DOHH2 (cell line): ENCODE data around the gene ITGA4.

Source experiments
- H3F3A ChIP-seq: fragments of 200-600 bp; sonication (generic), shearing (Covaris generic); 2 replicates; pipeline ENCODE4 v1.6.0; 2016; ENCODE audit warnings: antibody characterized with exemption, mild to moderate bottlenecking; ENCODE audit not compliant: control insufficient read depth, insufficient read depth
- H3K27ac ChIP-seq: fragments of 200-600 bp; sonication (generic); 2 replicates; pipeline ENCODE4 v1.5.1; 2014; ENCODE audit warnings: low read depth, mild to moderate bottlenecking, low read length, moderate library complexity
- H3K27me3 ChIP-seq: fragments of 200-600 bp; sonication (generic); 2 replicates; pipeline ENCODE4 v1.6.1; 2014; ENCODE audit warnings: mild to moderate bottlenecking, low read length, mixed read lengths; ENCODE audit not compliant: control insufficient read depth
- H3K36me3 ChIP-seq: fragments of 200-600 bp; sonication (generic); 2 replicates; pipeline ENCODE4 v1.6.1; 2014; ENCODE audit warnings: mild to moderate bottlenecking, low read length, moderate library complexity, mixed read lengths; ENCODE audit not compliant: control insufficient read depth
- H3K4me1 ChIP-seq: fragments of 200-600 bp; sonication (generic); 2 replicates; pipeline ENCODE4 v1.6.1; 2014; ENCODE audit warnings: mild to moderate bottlenecking, low read length, mixed read lengths; ENCODE audit not compliant: control insufficient read depth
- H3K4me2 ChIP-seq: fragments of 200-600 bp; sonication (generic); 2 replicates; pipeline ENCODE4 v1.6.0; 2014; ENCODE audit warnings: mild to moderate bottlenecking, low read length, moderate library complexity
- H3K4me3 ChIP-seq: fragments of 200-600 bp; sonication (generic); 2 replicates; pipeline ENCODE4 v1.5.1; 2014; ENCODE audit warnings: mild to moderate bottlenecking, low read length, mixed read lengths
- H3K79me2 ChIP-seq: fragments of 200-600 bp; sonication (generic); 2 replicates; pipeline ENCODE4 v1.6.1; 2014; ENCODE audit warnings: mild to moderate bottlenecking, low read length, mixed read lengths; ENCODE audit not compliant: control insufficient read depth
- H3K9me2 ChIP-seq: fragments of 200-600 bp; sonication (generic); replicated peaks from 2 replicates; pipeline ENCODE4 v1.6.1; 2014; ENCODE audit warnings: mild to moderate bottlenecking, low read length, mixed read lengths; ENCODE audit not compliant: control insufficient read depth
- H3K9me3 ChIP-seq: fragments of 200-600 bp; sonication (generic); 2 replicates; pipeline ENCODE4 v1.6.1; 2014; ENCODE audit warnings: antibody characterized with exemption, low read length, mixed read lengths; ENCODE audit not compliant: control insufficient read depth, insufficient read depth
- H4K20me1 ChIP-seq: fragments of 200-600 bp; sonication (generic); 2 replicates; pipeline ENCODE4 v1.6.0; 2014; ENCODE audit warnings: low read depth, mild to moderate bottlenecking, antibody characterized with exemption, low read length, moderate library complexity; ENCODE audit not compliant: control insufficient read depth, insufficient read depth
- EZH2phosphoT487 ChIP-seq: fragments of 200-600 bp; sonication (generic); IDR thresholded peaks from 2 replicates; pipeline ENCODE4 v1.6.1; 2017; ENCODE audit warnings: borderline replicate concordance, mild to moderate bottlenecking, antibody characterized with exemption, low read length, moderate library complexity, mixed read lengths
- TF ChIP-seq, protein P1 (sequence below): fragments of 200-600 bp; sonication (generic); IDR thresholded peaks from one replicate; pipeline ENCODE4 v1.5.1; 2014; ENCODE audit warnings: antibody characterized with exemption, mild to moderate bottlenecking, low read depth, low read length; ENCODE audit not compliant: poor library complexity, severe bottlenecking

The ITGA4 gene

DNA sequence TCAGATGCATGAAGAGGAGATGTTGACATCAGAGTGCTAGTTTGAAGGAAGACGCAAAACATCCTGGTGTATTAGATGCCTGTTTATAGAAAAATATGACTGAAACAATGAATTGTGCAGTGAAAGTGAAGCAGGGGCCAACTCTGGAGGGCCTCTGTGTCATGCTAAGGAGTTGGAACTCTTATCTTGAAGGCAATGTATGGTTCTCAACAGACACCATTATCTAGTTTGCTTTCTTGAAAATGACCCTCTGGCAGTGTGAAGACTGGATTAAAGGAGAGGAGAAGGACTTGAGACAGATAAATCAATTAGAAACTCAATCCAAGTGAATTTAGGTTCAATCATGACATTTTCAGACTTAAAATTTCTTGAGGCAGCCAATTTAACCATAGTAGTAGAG, 63.1 kb downstream of the ITGA4 start:
- no peaks in the 10 kb centered on the region for H3K79me2 ChIP-seq
- no peaks in the 10 kb centered on the region for H4K20me1 ChIP-seq
- H3K27me3 ChIP-seq, result no peaks in the 10 kb centered on the region
- H3K9me3 ChIP-seq, result no peaks in the 10 kb centered on the region
- no peak overlapping the region for H3K4me3 ChIP-seq
- H3K27ac ChIP-seq, result no peak overlapping the region
- peaks cover 3% of the 10 kb centered on the region; the same call in 1 of the 2 replicates for H3F3A ChIP-seq
- no peak overlapping the region for H3K4me2 ChIP-seq
- no peaks in the 10 kb centered on the region for H3K9me2 ChIP-seq
- no peaks in the 10 kb centered on the region for H3K4me1 ChIP-seq
- peaks cover 30% of the 10 kb centered on the region for H3K36me3 ChIP-seq
- TF ChIP-seq, protein P1, sequence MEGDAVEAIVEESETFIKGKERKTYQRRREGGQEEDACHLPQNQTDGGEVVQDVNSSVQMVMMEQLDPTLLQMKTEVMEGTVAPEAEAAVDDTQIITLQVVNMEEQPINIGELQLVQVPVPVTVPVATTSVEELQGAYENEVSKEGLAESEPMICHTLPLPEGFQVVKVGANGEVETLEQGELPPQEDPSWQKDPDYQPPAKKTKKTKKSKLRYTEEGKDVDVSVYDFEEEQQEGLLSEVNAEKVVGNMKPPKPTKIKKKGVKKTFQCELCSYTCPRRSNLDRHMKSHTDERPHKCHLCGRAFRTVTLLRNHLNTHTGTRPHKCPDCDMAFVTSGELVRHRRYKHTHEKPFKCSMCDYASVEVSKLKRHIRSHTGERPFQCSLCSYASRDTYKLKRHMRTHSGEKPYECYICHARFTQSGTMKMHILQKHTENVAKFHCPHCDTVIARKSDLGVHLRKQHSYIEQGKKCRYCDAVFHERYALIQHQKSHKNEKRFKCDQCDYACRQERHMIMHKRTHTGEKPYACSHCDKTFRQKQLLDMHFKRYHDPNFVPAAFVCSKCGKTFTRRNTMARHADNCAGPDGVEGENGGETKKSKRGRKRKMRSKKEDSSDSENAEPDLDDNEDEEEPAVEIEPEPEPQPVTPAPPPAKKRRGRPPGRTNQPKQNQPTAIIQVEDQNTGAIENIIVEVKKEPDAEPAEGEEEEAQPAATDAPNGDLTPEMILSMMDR, result no peak
- TF ChIP-seq EZH2phosphoT487, result no peak

DNA sequence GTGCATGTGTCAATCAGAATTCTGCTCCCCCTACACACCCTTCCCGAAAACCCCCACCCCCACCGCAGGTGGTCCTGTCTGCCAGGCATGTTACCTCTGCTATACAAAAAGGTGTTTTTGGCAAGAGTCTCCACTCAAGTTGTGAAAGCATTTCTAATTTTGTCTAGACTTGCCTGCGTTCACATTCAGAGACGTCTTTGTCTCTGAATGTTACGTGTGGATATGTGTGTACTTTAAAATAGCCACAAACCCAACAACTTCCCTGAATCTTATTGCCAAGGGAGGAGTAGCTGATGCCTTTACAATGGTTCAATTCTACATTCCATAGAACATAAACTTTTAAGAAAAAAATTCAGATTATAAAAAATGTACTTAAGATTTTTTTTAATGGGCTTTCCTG, 66.6 kb downstream of the ITGA4 start:
- Histone ChIP-seq H3K4me2 (no peak overlapping the region), H3K79me2 (no peaks in the 10 kb centered on the region), H3F3A (peaks cover 3% of the 10 kb centered on the region; the same call in 1 of the 2 replicates), H3K4me1 (no peaks in the 10 kb centered on the region), H4K20me1 (no peaks in the 10 kb centered on the region), H3K27ac (no peak overlapping the region), H3K9me2 (no peaks in the 10 kb centered on the region), H3K4me3 (no peak overlapping the region), H3K36me3 (peaks cover 47% of the 10 kb centered on the region), H3K27me3 (no peaks in the 10 kb centered on the region), H3K9me3 (no peaks in the 10 kb centered on the region)
- TF ChIP-seq, protein P1, result no peak
- TF ChIP-seq EZH2phosphoT487, result no peak

DNA sequence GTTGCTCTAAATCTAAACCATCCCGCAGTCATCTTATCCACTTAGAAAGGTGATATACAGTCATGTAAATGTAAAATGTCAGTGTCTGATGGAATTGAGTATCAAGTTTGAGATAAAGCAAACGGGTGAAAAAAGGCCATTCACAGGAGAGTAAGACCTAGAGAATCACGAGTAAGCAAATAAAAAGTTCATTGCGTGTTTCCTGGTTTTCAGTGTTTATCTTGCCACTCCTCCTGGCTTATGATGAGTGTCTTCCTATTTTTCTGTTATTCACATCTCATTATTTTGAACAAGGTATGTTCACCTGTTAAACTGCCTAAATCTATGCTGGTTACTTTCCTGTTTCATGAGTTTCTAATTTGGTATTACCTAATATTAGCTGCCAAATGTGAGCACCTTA, 68.8 kb downstream of the ITGA4 start:
- Histone ChIP-seq H4K20me1 (no peaks in the 10 kb centered on the region), H3K4me1 (no peaks in the 10 kb centered on the region), H3K9me2 (no peaks in the 10 kb centered on the region), H3K4me3 (no peak overlapping the region), H3F3A (no peaks in the 10 kb centered on the region), H3K79me2 (no peaks in the 10 kb centered on the region), H3K27ac (no peak overlapping the region), H3K9me3 (no peaks in the 10 kb centered on the region), H3K27me3 (no peaks in the 10 kb centered on the region), H3K36me3 (peaks cover 63% of the 10 kb centered on the region), H3K4me2 (no peak overlapping the region)
- no peak for TF ChIP-seq EZH2phosphoT487
- TF ChIP-seq, protein P1, result no peak
